SK-N-SH treated with all-trans-retinoic acid at 6 μM for 48 hours (cell line): Measurements from ENCODE around the gene UQCRH.

Experiments used
- CSDC2 ChIP-seq: fragments of 250-450 bp; sonication (Bioruptor Pico); IDR thresholded peaks from 2 replicates; pipeline ENCODE4 v1.5.0; 2020; ENCODE audit warnings: mild to moderate bottlenecking, moderate library complexity
- RARB ChIP-seq: fragments of 250-450 bp; sonication (Bioruptor Pico); IDR thresholded peaks from 2 replicates; pipeline ENCODE4 v1.8.0; 2021; ENCODE audit warnings: mild to moderate bottlenecking, moderate library complexity
- TOX ChIP-seq: fragments of 250-450 bp; sonication (Bioruptor Pico); IDR thresholded peaks from 2 replicates; pipeline ENCODE4 v1.8.0; 2021; ENCODE audit warnings: mild to moderate bottlenecking, moderate library complexity, borderline replicate concordance
- ZFP30 ChIP-seq: fragments of 450-650 bp; formaldehyde crosslinking; IDR thresholded peaks from 2 replicates; pipeline ENCODE4 v1.5.0; 2022; ENCODE audit warnings: mild to moderate bottlenecking, moderate library complexity
- TF ChIP-seq, protein P1 (sequence below): fragments of 250-450 bp; sonication (Bioruptor Pico); IDR thresholded peaks from 2 replicates; pipeline ENCODE4 v1.8.0; 2020; ENCODE audit warnings: mild to moderate bottlenecking, moderate library complexity, borderline replicate concordance

- TF ChIP-seq, protein P1, sequence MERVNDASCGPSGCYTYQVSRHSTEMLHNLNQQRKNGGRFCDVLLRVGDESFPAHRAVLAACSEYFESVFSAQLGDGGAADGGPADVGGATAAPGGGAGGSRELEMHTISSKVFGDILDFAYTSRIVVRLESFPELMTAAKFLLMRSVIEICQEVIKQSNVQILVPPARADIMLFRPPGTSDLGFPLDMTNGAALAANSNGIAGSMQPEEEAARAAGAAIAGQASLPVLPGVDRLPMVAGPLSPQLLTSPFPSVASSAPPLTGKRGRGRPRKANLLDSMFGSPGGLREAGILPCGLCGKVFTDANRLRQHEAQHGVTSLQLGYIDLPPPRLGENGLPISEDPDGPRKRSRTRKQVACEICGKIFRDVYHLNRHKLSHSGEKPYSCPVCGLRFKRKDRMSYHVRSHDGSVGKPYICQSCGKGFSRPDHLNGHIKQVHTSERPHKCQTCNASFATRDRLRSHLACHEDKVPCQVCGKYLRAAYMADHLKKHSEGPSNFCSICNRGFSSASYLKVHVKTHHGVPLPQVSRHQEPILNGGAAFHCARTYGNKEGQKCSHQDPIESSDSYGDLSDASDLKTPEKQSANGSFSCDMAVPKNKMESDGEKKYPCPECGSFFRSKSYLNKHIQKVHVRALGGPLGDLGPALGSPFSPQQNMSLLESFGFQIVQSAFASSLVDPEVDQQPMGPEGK: no peak
- no peak for TF ChIP-seq ZFP30
- no peak for TF ChIP-seq RARB
- no peak for TF ChIP-seq TOX
- TF ChIP-seq CSDC2 (CRISPR knock-in tag): no peak
These were observed 23.4 kb upstream of the UQCRH start for GRCh38 chr1:46280092-46280491.
